ENCODE measurements around the gene SLC16A11.
A peak's percentile ranks its signal among the peaks of the same experiment; 100 is the strongest.
"Not testable (repeated sequence)": the region's sequence is repeated elsewhere in the genome, so short reads cannot be mapped to it uniquely, and the experiment has no call there.

SLC16A11 gene

DNA sequence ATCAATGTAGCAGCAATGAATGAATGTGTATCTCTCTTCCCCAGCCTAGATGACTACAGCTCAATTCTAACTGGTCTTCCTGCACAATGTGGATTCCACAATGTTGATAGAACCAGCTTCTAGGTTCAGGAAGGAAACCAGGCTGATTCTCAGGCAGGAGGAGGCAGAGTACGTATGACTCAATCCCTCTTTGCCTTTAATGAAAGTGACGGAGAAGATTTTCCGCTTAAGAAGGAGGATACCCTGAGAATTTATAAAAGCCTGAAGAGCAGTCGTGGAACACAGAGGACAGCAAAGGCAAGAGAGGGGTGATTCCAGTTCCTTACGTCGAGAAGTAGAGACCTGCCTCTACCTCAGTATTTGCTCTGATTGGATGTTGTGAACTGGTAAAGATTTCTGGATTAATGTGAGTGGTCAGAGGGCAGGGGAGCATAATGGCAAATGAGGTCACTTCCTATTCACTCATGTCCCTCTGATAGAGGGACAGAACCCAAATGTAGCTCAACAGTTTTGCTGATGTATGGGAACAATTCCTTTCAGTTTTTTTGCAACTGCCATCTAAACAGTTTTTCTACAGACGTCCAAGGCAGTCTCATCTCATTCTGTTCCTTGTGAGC lies 15.0 kb upstream of the SLC16A11 start:
- DNase-seq = no peak

DNA sequence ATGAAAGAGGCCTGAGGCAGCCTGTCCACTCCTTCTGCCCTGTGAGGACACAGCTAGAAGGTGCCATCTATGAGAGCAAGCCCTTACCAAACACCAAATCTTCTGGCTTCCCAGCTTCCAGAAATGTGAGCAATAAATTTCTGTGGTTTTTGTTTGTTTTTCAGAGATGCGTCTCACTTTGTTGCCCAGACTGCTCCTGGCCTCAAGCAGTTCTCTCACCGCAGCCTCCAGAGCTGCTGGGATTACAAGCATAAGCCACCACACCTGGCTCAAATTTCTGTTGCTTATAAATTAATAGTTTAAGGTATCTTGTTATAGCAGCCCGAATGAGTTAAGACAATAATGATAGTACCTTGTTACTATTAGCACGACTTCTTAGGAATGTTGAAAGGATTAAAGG lies 12.5 kb upstream of the SLC16A11 start:
- peak; percentile 13 for DNase-seq

DNA sequence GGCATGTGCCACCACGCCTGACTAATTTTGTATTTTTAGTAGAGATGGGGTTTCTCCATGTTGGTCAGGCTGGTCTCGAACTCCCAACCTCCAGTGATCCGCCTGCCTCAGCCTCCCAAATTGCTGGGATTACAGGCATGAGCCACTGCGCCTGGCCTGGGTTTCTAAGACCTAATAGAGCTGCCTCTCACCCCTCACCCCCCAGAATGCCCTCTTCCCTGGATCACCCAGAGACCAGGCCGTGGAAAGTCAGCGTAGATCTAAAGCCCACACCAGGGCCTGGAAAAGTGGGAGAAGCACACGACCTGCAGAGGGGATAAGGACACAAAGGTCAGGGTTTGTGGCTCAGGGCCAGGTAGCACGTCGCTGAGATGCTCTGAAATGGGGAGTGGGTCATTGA lies 6.7 kb upstream of the SLC16A11 start:
- not testable (repeated sequence) for DNase-seq

DNA sequence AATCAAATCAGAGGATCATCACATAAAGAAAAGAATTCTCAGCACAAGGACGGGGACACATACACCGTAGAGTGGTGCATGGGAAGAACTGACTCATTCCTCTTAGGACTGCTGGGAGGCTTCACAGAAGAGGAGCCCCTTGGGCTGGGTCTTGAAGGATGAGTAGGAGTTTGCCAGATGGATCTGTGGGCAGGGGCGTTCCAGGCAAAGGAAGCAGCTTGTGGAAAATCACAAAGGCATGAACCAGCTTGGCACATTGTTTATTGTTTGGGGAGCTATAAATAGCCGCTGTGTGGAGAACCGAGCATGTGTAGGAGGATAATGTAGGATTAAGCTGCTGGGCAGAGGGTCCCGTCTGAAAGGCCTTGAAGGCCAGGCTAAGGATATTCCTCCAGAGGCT lies 5.1 kb upstream of the SLC16A11 start:
- no peak for DNase-seq

DNA sequence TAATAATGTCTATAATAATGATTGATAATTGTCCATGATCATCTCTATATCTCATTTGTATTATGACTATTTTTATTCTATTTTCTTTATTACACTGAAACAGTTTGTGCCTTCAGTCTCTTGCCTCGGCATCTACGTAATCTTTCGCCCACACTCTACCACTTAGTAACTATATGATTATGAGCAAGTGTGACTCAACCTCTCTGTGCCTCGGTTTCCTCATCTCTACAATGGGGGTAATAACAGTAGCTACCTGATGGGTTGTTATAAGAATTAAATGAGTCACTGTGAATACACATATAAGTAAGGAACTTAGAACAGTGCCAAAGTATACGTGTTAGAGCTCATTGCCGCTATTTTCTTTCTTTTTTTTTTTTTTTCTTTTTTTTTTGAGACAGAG lies 3.7 kb upstream of the SLC16A11 start:
- DNase-seq = no peak

DNA sequence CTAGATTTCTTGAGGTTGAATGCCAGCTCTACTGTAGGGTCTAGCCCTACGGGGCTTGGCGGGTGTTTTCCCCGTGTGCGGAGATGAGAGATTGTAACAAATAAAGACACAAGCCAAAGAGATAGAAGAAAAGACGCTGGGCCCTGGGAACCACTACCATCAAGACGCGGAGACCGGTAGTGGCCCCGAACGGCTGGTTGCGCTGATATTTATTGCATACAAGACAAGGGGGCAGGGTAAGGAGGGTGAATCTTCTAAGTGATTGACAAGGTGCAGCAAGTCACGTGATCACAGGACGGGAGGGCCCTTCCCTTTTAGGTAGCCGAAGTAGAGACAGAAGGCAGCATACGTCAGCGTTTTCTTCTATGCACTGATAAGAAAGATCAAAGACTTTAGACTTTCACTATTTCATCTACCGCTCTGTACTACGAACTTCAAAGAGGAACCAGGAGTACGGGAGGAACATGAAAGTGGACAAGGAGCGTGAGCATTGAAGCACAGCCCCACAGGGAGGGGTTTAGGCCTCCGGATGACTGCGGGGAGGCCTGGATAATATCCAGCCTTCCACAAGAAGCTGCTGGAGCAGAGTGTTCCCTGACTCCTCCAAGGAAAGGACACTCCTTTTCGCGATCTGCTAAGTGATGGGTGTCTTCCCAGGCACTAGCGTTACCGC lies 3.0 kb upstream of the SLC16A11 start:
- DNase-seq = not testable (repeated sequence)

DNA sequence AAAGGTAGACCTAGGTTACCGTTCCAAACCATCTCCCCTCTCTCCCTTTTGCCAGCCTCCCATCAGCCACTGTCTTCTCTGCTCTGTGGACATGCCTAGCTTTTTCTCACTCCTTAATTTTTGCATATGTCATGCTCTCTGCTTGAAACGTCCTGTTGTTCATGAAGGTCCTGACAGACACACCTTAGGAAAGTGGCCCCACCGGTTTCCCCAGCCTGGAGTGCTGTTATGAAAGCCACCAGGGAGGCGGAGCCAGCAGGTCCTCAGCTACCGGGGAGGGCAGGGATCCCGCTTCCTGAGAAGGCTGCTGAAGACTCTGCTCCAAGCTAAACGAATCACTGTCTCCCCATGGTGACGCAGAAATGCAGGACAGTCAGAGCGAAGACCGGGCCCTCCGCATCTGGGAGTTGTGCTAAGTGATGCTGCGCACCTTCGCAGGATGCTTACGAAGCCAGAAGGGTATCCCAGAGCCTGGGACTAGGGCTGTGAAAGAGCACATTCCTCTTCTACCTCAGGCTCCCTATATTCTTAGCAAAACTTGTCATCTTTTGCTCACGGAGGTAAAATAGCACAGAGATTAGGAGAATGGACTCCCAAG lies 2.3 kb upstream of the SLC16A11 start:
- no peak for DNase-seq

DNA sequence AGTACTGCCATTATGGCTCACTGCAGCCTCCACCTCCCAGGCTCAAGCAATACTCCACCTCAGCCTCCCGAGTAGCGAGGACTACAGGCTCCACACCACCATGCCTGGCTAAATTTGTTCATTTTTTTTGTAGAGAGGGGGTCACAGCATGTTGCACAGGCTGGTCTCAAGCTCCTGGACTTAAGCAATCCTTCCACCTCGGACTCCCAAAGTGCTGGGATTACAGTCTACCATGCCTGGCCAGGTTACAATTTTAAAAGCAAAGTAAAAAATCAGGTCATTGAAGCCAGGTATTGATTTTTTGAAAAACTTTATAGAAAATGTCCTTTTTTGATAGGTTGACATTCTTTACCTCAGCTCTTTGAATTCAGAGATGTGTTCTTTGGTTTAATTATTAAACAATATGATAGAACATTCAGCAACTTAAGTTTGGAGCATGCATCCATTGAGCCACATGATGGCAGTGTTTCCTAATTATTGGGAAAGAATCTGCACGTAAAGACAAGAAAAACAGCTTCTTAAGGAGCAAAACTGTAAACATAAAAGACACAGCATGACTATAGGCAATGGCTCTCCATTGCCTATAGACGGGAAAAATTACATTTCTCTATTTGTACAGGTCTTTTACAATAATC lies 1.7 kb upstream of the SLC16A11 start:
- DNase-seq = peak; percentile 76

DNA sequence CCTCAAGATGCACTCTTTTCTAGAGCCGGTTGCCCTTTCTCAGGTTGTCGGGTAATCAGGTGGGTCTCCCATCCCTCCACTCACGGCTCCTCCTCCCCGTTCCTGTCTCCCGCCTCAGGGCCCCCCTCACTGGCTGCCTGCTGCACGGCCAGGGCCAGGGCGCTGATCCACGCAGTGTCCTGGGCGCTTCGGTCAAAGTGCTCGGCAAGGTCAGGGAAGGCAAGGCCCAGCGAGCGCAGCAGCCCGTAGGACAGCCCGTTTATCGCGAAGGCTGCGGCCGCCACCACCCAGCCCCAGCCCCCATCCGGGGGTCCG lies 753 bp downstream of the SLC16A11 start:
- no peak for DNase-seq

DNA sequence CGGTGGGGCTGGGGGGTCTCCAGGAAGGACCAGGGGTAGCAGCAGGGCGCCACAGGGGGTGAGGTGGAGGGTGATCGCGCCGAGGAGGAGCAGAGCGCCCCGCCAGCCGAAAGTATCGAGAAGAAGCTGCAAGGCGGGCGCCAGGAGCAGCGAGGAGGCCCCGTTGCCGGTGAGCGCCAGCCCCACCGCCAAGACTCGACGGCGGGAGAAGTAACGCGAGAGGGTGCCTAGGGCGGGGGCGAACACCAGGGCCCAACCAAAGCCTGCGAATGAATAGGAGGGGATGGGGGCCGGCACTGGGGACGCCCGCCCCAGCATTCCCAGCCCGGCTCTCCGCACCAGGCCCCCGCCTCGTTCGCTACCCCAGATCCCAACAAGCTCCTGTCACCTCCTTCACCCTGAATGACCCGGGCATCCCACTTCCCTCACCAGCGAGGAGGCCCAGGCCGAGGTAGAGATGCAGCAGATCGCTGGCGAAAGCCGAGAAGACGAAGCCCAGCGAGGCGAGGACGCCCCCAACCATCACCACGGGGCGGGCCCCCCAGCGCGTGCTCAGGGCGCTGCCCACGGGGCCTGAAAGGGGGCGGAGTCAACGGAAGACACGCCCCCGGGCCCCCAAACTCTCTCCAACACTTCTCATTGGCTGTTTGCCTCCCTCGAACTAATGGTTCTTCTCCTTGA lies 1.3 kb downstream of the SLC16A11 start:
- DNase-seq = no peak

DNA sequence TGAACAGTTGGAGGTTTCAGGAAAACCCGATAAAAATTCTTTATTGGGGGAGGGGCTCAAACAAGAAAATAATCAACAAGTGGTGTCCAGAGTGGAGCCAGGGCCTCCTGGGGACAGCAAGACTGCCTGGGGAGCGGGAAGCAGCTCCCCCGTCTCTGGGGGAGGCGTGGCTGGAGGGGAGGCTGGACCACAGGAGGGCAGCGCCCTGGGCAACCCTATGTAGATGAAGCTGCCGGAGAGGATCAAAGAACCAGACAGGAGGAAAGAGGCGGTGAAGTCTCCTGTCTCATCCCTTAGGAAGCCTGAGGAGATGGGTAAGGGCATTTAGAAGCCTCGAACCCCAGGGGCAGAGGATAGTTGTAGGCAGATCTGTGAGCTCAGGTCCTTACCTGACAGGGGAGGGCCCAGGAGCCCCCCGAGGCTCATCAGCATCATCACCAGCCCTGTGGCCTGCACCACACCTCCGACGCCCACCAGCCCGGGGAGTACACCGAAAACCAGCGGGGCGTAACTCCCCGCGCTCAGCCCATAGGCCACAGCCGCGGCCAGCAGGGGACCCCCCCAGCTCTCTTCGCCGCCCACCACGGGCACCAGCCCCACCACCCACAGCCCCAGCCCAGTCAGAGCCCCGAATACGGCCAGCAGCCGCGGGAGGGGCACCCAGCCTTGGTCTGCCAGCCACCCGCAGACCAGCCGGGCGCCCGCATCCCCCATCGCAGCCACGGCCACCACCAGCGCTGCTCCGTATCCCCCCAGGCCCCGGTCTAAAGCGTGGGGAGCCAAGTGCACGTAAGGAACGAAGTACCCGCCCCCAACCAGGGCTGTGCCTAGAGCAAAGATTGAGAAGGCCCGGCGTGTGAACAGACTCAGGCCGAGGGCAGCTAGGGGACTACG lies 2.0 kb downstream of the SLC16A11 start:
- DNase-seq = no peak

DNA sequence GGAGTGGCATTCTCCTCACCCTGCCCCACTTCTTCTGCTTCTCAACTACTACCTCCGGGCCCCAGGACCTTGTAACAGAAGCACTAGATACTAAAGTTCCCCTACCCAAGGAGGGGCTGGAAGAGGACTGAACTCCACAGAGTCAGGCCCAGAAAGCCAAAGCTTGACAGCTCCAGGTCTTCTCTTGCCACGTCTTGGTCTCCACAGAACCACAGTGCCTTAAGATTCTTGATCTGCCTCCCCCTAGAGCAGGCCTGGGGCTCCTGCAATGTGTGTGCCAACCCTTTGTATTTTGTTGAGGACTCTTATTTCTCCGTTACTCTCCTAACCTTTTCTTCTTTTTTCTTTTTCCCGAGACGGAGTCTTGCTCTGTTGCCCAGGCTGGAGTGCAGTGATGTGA lies 4.1 kb downstream of the SLC16A11 start:
- DNase-seq = no peak

DNA sequence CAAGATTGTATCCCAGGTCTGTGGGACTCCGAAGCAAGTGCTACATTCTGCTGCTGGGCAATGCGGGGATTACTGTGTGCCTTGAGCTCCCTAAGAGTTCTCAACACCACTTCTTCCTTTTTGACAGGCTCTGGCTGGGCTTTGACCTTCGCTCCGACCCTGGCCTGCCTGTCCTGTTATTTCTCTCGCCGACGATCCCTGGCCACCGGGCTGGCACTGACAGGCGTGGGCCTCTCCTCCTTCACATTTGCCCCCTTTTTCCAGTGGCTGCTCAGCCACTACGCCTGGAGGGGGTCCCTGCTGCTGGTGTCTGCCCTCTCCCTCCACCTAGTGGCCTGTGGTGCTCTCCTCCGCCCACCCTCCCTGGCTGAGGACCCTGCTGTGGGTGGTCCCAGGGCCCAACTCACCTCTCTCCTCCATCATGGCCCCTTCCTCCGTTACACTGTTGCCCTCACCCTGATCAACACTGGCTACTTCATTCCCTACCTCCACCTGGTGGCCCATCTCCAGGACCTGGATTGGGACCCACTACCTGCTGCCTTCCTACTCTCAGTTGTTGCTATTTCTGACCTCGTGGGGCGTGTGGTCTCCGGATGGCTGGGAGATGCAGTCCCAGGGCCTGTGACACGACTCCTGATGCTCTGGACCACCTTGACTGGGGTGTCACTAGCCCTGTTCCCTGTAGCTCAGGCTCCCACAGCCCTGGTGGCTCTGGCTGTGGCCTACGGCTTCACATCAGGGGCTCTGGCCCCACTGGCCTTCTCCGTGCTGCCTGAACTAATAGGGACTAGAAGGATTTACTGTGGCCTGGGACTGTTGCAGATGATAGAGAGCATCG lies 5.6 kb downstream of the SLC16A11 start:
- no peak for DNase-seq

DNA sequence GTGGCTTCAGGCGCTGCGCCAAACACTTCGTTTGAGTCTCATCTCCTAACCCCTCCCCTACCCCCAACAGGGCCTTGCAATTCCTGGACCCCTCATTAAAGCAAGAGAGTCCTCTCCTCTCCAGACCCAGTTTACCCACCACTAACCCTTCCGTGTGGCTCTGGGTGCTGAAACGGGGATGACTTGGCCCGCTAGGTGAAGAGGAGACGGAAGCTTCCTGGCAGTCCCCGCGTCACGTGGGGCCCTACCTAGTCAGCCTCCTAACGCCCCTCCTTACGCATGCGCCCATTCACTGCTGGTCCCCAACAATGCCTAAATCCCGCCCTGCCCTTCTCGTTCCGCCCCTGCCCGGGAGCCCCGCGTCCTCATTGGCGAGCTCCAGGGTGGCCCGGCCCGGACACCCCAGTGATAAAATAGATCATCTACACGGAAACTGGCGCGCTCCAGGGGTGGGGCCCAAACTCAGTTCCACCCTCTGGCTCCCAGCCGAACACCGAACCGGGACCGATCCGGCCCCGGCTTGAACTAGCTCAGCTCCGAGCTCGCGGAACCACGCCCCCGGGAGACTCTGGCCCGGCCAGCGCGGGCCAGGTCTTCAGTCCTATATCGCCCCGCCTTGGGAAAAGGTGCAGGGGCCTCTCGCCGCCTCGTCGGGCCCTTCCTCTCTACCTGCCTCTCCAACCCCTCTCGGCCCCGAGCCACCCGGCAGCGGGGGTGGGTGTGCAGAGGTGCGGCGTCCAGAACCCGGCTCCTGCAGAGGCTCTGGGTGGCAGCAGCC lies 8.1 kb downstream of the SLC16A11 start, which contains the start of gene SLC16A13:
SLC16A13 (plus strand) TSS at position 425 of the 778 bp plus-strand sequence. CDS start 368 bp downstream, outside the sequence.
- peak; percentile 93 for DNase-seq

DNA sequence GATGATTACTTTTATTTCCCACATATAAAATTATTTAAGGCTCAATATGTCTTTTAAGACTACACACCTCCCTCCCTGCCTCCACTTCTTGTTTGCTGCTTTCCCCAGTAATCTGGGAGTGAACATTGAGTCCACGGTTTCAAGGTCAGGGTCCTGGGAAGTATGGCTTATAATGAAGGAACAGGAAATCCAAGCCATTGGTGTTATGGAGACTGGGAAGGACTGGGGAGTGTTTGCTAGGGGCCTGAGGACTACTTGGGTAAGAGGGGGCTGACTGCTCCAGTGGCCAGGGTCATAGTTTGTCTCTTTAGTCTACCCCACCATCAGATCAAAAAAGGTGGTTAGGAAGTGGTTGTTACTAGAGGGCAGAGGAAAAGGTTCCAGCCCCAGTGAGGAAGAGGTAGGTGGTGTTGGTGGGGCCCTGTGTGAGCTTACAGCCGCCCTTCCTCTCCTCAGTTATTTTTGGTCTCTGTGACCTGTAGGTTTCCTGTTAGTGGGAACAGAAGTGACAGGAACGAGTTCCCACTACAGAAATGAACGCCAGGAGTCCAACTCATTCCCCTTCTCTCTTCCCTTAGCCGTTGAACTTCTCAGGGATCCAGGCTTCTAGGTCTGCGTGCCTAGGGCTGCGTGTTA lies 8.8 kb downstream of the SLC16A11 start:
- DNase-seq = no peak

DNA sequence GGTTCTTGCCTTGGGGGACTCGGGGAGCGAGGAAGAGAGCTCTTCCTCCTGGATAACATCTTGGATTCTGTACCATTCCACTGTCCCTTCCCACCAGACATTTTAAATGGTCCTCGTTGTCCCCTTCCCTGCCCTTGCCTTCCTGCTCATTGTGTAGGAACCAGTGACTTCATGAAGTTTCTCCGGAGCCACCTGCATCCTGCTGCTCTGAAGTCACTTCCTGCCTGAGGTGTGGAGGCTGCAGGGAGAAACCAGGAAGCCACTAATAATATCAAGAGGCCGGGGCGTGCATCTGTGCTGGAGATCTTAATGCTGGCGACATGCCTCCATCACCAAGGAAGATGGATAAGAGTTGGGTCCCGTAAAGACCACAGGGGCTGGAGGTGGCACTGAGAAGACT lies 14.2 kb downstream of the SLC16A11 start:
- DNase-seq = no peak

DNA sequence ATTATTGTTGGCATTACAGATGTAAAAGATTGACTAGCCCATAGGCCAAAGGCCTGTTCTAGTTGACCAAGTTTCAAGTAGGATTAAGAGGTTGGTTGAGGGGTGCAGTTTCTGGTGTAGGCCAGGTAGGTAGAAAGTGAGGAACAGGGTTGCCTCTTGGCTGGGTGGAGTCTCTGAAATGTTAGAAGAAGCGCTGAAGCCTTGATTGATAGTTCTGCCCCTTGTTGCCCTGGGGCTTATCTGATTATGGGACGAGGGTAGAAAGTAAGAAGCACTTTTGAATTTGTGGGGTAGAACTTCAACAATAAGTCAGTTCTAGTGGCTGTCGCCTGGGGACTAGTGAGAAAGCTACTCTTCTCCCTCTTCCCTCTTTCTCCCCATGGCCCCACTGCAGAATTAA lies 14.8 kb downstream of the SLC16A11 start:
- no peak for DNase-seq

DNA sequence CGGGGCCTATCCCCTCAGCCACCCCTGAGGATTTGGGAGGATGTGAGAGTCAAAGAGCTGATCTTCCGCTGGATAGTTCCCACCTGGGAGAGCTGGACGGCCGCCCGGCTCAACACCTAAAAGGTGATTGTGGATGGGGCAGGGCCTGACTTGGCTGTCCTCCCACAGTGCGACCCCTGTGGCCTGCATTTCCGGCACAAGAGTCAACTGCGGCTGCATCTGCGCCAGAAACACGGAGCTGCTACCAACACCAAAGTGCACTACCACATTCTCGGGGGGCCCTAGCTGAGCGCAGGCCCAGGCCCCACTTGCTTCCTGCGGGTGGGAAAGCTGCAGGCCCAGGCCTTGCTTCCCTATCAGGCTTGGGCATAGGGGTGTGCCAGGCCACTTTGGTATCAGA lies 16.6 kb downstream of the SLC16A11 start:
- no peak for DNase-seq

DNA sequence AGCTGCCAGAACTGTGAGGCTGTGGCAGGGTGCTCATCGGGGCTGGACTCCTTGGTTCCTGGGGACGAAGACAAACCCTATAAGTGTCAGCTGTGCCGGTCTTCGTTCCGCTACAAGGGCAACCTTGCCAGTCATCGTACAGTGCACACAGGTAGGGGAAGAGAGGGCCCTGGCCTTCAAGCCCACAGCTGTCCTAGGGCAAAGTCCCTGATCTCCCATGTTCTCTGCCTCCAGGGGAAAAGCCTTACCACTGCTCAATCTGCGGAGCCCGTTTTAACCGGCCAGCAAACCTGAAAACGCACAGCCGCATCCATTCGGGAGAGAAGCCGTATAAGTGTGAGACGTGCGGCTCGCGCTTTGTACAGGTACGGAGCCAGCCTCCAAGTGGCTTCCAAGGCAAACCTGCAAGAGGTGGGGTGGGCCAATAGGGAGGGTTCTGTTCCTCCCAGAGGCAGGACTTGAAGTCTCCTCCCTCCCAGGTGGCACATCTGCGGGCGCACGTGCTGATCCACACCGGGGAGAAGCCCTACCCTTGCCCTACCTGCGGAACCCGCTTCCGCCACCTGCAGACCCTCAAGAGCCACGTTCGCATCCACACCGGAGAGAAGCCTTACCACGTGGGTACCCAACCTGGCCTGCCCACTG lies 17.3 kb downstream of the SLC16A11 start:
- no peak for DNase-seq
